Measurements from ENCODE around the gene TMEM131. TPM values are rescaled to one million over a fixed set of nuclear protein-coding genes. Genes with fewer than 3 reads are reported as not detected.
A peak's percentile ranks its signal among the peaks of the same experiment; 100 is the strongest.
"Not testable (repeated sequence)": the region's sequence is repeated elsewhere in the genome, so short reads cannot be mapped to it uniquely, and the experiment has no call there.

Gene TMEM131
- total RNA-seq, 1 donor from 2014 or later, result 20.0 TPM

- Histone ChIP-seq H3K9me3 (no peaks in the 10 kb centered on the region), H3K36me3 (no peaks in the 10 kb centered on the region), H3K4me1 (no peaks in the 10 kb centered on the region), H3K27me3 (no peaks in the 10 kb centered on the region), H3K4me3 (peak within 1 kb of the TSS in 1 of 2 donors; percentile 24), H3K27ac (no peak within 1 kb of the TSS)
- intact Hi-C loops (cut with DNase I), result no loop called here
- no peak for DNase-seq (ENCODE audit: low spot score in 2 of 2)
- TF ChIP-seq, protein P1, sequence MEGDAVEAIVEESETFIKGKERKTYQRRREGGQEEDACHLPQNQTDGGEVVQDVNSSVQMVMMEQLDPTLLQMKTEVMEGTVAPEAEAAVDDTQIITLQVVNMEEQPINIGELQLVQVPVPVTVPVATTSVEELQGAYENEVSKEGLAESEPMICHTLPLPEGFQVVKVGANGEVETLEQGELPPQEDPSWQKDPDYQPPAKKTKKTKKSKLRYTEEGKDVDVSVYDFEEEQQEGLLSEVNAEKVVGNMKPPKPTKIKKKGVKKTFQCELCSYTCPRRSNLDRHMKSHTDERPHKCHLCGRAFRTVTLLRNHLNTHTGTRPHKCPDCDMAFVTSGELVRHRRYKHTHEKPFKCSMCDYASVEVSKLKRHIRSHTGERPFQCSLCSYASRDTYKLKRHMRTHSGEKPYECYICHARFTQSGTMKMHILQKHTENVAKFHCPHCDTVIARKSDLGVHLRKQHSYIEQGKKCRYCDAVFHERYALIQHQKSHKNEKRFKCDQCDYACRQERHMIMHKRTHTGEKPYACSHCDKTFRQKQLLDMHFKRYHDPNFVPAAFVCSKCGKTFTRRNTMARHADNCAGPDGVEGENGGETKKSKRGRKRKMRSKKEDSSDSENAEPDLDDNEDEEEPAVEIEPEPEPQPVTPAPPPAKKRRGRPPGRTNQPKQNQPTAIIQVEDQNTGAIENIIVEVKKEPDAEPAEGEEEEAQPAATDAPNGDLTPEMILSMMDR (IDR thresholded peaks at IDR 0.05), result no peak
These were observed 282.3 kb downstream of the TMEM131 start, which contains the start of gene ZAP70 for GRCh38 chr2:97713296-97714083. Gene ZAP70 (plus strand): TSS chr2:97713576. CDS start chr2:97724037, 10,461 bp downstream.

DNA sequence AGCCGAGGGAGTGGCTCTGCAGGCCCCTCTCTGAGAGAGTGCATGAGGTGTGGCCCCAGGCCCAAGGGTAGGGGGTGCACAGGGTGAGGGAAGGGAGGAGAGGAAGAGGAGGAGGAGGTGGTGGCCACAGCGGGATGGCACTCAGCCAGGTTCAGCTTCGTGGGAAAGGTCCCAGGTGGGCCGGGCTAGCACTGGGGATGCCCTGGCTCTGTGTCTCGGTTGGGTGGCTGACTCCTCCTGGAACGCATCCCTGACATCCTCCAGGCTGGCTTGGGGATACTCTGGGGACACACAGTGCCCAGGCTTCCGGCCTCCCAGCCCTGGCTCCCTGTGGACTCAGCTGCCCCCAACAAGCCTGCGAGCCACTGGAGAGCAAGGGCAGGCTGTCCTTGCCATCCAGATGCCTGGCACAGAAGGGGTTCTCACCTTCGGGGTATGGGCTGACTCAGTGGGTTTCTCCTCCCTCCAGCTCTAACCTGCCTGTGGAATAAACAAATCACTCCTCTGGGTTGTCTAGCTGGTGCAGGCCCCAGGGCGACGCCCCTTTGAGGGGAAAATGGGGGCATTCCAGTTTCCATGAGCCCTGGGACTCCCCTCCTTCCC is 283.0 kb downstream of the TMEM131 start:
- no peaks in the 10 kb centered on the region for H3K4me1 ChIP-seq
- no peak overlapping the region for H3K4me3 ChIP-seq
- no peak for DNase-seq (ENCODE audit: low spot score in 2 of 2)
- H3K27ac ChIP-seq, result no peak overlapping the region
- no peaks in the 10 kb centered on the region for H3K9me3 ChIP-seq
- no peaks in the 10 kb centered on the region for H3K36me3 ChIP-seq
- intact Hi-C loops (cut with DNase I), result no loop called here
- TF ChIP-seq, protein P1 (IDR thresholded peaks at IDR 0.05), result no peak
- H3K27me3 ChIP-seq, result no peaks in the 10 kb centered on the region

GRCh38 chr2:97712175-97712574 is 283.6 kb downstream of the TMEM131 start:
- intact Hi-C loops (cut with DNase I); DNase-seq (ENCODE audit: low spot score in 2 of 2): not testable (repeated sequence)

DNA sequence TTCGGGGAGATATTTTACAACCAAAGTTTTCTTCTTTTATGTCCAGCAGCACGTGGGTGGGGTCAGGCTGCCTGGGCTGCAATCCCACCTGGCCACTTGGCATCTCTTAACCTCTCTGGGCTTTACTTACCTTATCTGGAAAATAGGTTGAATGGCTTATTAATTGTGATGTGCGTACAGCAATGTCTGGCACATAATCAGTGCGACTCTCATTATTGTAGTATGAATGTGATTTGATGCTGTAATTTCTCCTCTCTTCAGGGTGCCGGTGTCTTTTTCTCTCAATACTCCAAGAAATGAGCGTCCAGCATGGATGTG is 284.4 kb downstream of the TMEM131 start:
- H3K9me3 ChIP-seq, result no peaks in the 10 kb centered on the region
- no peak overlapping the region for H3K4me3 ChIP-seq
- no peaks in the 10 kb centered on the region for H3K27me3 ChIP-seq
- TF ChIP-seq, protein P1 (IDR thresholded peaks at IDR 0.05), result no peak
- no peaks in the 10 kb centered on the region for H3K4me1 ChIP-seq
- intact Hi-C loops (cut with DNase I), result no loop called here
- DNase-seq (ENCODE audit: low spot score in 2 of 2), result no peak
- no peaks in the 10 kb centered on the region for H3K36me3 ChIP-seq
- H3K27ac ChIP-seq, result no peak overlapping the region

More at GRCh38 chr2:97712175-97712574, 283.6 kb downstream of the TMEM131 start:
- H3K36me3 ChIP-seq, H3K27ac ChIP-seq, H3K4me3 ChIP-seq, H3K27me3 ChIP-seq, H3K9me3 ChIP-seq, H3K4me1 ChIP-seq: not testable (repeated sequence)

- H3K4me1 ChIP-seq, result no peaks in the 10 kb centered on the region
- TF ChIP-seq, protein P1 (IDR thresholded peaks at IDR 0.05), result no peak
- no peaks in the 10 kb centered on the region for H3K36me3 ChIP-seq
- DNase-seq (ENCODE audit: low spot score in 2 of 2), result no peak
- H3K27ac ChIP-seq, result no peak overlapping the region
- H3K27me3 ChIP-seq, result no peaks in the 10 kb centered on the region
- intact Hi-C loops (cut with DNase I), result no loop called here
- no peak overlapping the region for H3K4me3 ChIP-seq
- H3K9me3 ChIP-seq, result no peaks in the 10 kb centered on the region
These were observed 287.1 kb downstream of the TMEM131 start for GRCh38 chr2:97708608-97709007.

GRCh38 chr2:97708048-97708380 is 287.7 kb downstream of the TMEM131 start:
- H3K4me1 ChIP-seq, result no peaks in the 10 kb centered on the region
- H3K4me3 ChIP-seq, result no peak overlapping the region
- TF ChIP-seq, protein P1 (IDR thresholded peaks at IDR 0.05), result no peak
- H3K27ac ChIP-seq, result no peak overlapping the region
- intact Hi-C loops (cut with DNase I), result no loop called here
- no peak for DNase-seq (ENCODE audit: low spot score in 2 of 2)
- no peaks in the 10 kb centered on the region for H3K36me3 ChIP-seq
- no peaks in the 10 kb centered on the region for H3K9me3 ChIP-seq
- H3K27me3 ChIP-seq, result no peaks in the 10 kb centered on the region

Data from ascending aorta (tissue), 2 donors.